ENCODE measurements around the gene ANXA4.
A peak's percentile ranks its signal among the peaks of the same experiment; 100 is the strongest.
"Not testable (repeated sequence)": the region's sequence is repeated elsewhere in the genome, so short reads cannot be mapped to it uniquely, and the experiment has no call there.

Gene ANXA4

GRCh38 chr2:69798909-69799526, 57.1 kb downstream of the ANXA4 start:
- FAIRE-seq (peak; percentile 89), DNase-seq (ENCODE audit: insufficient read length, low spot score) (no peak)

DNA sequence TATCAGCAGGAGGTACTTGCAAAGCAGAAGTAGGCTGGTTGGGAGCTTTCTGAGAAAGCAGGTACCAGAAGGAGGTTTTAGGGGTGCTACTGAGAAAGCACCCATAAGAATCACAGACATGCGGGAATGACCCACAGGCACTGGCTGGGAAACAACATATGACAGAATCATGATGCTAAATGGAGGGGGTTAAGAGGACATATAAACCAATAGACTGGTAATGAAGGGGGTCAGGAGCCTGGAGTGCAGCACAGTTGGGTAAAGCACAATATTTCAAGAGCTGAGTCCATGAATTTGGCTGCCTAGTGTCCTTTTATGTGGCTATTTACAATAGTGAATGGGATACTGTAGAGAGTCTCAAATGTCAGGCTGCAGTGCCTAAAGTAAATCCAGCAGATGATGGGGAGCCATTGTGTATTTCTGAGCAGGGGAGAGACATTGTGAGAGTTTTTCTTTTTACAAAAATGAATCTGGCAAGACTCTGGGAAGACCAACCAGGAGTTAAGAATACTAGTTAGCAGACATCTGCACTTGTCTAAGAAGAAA, 59.9 kb downstream of the ANXA4 start:
- no peak for DNase-seq (ENCODE audit: insufficient read length, low spot score)
- FAIRE-seq = peak; percentile 33

DNA sequence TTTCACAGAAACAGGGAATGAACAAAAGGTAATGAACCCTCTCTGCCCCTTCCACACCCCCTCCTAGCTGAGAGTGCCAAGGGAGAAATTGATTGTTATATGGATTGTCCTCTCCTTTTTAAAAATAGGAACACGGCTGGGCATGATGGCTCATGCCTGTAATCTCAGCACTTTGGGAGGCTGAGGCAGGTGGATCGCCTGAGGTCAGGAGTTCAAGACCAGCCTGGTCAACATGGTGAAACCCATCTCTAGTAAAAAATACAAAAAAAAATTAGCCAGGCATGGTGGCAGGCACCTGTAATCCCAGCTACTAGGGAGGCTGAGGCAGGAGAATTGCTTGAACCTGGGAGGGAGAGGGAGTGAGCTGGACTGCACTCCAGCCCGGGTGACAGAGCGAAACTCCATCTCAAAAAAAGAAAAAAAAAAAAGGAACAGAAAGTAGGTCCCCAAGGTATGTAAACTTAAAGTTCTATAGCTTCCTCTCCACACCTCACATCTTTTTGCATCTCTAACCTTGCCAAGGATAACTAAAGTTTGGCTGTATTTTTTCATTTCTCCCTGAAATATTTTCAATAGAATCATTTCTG, 60.9 kb downstream of the ANXA4 start:
- not testable (repeated sequence) for DNase-seq (ENCODE audit: insufficient read length, low spot score); FAIRE-seq

DNA sequence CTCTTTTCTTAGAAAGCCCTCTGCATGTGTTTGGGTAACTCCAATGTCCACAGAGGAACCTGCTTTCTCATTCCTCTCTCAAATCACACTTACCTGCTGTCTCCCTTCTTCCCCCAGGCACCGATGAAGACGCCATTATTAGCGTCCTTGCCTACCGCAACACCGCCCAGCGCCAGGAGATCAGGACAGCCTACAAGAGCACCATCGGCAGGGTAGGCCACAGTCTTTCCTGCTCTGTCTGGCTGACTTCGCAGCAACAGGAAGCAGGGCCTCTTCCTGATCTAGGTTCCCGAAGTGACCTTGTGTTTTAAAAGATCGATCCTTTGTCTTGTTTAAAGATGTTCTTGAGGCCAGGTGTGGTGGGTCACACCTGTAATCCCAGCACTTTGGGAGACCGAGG, 62.5 kb downstream of the ANXA4 start:
- no peak for DNase-seq (ENCODE audit: insufficient read length, low spot score)
- FAIRE-seq = no peak

GRCh38 chr2:69805887-69806286, 64.0 kb downstream of the ANXA4 start:
- FAIRE-seq (no peak), DNase-seq (ENCODE audit: insufficient read length, low spot score) (no peak)

GRCh38 chr2:69807821-69808540, 66.0 kb downstream of the ANXA4 start:
- no peak for FAIRE-seq
- no peak for DNase-seq (ENCODE audit: insufficient read length, low spot score)

GRCh38 chr2:69810550-69810949, 68.6 kb downstream of the ANXA4 start:
- no peak for DNase-seq (ENCODE audit: insufficient read length, low spot score)
- no peak for FAIRE-seq

DNA sequence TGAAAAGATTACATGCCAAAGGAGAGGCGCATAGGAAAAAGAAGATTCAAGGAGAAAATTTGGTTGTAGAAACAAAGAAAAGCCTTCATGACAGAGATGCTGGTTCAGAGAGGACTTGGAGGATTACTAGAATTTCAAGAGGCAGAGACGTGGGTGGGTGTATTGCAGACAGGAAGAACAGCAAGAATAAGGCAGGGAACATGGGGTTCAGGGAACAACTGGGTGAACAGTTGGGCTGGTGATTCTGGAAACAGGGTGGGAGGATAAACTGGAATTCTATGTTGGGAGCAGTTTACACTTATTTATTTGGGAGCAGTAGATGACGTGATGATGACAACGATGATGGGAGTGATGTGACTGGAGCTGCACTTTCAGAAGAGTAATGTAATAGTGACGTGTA, 69.1 kb downstream of the ANXA4 start:
- DNase-seq (ENCODE audit: insufficient read length, low spot score) (no peak), FAIRE-seq (no peak)

- no peak for FAIRE-seq
- DNase-seq (ENCODE audit: insufficient read length, low spot score) = no peak
These were observed 69.7 kb downstream of the ANXA4 start for GRCh38 chr2:69811591-69811990.

DNA sequence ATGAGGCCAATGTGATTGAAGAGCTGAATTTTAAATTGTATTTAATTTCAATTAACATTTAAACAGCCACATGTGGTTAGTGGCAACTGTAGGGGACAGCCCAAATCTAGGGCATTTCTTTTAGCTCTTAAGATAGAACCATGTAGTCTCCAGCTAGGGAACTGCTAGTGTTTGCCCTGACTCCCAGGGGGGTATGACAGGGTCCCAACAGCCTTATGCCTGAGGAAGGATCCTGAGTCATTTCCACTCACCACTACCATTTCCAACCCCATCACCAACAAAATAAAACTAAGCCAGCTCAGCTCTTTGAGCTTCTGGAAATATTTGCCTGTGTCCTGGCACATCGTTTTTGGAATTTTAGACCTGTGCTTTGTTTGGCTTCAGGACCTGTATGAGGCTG, 73.8 kb downstream of the ANXA4 start:
- DNase-seq (ENCODE audit: insufficient read length, low spot score) (no peak), FAIRE-seq (no peak)

DNA sequence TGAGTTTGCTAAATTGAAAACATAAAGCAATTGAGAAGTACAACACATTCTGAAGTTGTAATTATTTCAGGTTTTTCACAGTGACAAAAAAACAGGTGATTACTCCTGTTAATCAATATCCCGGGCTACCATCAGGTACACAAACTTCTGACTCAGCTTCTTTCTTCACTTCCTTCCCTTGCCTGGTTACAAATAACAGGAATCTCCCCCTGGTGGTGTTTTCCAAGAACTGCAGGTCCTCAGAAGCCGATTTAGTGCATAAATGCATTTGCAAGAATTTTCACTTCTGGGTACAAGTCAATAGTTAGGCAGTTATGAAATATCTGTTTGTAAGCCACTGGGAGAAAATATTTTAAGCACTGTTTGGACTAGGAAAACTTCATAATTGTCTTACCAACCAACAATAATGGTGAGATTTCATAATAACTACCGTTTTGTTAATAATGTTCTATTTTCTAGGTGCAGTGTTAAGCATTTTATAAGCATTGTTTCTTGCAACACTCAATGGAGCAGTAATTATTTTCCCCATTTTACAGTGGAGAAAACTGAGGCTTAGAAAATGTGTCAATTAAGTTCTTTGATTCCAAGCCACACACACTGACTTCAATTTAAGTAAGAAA, 75.1 kb downstream of the ANXA4 start:
- FAIRE-seq (peak; percentile 98), DNase-seq (ENCODE audit: insufficient read length, low spot score) (no peak)

- DNase-seq (ENCODE audit: insufficient read length, low spot score) = no peak
- peak; percentile 60 for FAIRE-seq
These were observed 76.0 kb downstream of the ANXA4 start for GRCh38 chr2:69817729-69818501.

GRCh38 chr2:69827796-69828540, 86.0 kb downstream of the ANXA4 start:
- DNase-seq (ENCODE audit: insufficient read length, low spot score) (no peak), FAIRE-seq (no peak)

DNA sequence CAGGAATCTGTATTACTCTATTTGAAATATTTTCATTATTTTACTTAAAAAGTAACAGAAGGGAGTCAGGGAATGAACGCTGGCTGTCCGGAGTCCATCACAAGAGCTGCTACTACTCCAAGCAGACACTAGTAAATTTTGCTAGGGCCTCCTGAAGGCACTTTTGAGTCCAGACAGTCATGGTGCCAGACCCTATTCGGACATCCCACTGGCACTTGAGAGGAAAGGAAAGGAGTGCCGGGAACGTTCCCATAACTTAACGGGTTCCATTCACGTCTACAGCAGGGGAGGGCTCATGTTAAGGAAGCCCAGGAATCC, 87.0 kb downstream of the ANXA4 start:
- no peak for FAIRE-seq
- DNase-seq (ENCODE audit: insufficient read length, low spot score) = no peak

DNA sequence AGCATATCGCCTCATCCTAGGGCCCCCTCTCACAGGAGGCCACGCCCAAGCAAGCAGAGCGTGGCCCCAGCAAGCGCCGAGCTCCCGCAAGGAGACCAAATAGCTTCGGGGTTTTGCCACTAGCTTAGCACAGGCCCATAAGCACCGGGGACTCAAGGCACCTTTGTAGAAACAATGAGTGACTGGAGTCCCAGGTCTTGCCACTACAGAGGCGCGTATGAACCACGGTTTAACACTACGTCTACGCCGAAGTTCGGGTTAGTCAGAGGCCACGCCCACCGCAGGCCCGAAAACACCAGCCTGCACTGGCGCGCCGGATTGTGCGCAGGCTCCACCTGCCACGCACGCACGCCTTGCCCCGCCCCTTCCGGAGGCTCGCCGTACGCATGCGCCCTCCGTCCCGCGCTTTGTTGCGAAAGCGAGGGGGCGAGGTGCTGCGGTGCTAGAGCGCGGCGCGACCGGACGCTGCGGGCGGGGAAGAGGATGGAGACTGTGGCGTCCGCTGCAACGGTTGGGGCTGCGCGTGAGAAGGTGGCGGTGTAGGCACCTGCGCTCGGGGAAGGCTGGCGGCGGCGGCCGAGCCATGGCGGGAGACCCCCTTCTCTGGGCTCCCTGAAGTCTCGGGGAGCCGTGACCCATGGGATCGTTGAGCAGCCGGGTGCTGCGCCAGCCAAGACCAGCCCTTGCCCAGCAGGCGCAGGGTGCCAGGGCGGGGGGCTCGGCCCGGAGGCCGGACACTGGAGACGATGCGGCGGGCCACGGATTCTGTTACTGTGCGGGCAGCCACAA, 87.5 kb downstream of the ANXA4 start, which contains the start of gene GMCL1:
Gene GMCL1, plus strand, starts transcription at position 405 of the 789 bp plus-strand sequence. Its CDS starts 233 bp downstream, at position 638.
- peak; percentile 72 for DNase-seq (ENCODE audit: insufficient read length, low spot score)
- peak; percentile 90 for FAIRE-seq

DNA sequence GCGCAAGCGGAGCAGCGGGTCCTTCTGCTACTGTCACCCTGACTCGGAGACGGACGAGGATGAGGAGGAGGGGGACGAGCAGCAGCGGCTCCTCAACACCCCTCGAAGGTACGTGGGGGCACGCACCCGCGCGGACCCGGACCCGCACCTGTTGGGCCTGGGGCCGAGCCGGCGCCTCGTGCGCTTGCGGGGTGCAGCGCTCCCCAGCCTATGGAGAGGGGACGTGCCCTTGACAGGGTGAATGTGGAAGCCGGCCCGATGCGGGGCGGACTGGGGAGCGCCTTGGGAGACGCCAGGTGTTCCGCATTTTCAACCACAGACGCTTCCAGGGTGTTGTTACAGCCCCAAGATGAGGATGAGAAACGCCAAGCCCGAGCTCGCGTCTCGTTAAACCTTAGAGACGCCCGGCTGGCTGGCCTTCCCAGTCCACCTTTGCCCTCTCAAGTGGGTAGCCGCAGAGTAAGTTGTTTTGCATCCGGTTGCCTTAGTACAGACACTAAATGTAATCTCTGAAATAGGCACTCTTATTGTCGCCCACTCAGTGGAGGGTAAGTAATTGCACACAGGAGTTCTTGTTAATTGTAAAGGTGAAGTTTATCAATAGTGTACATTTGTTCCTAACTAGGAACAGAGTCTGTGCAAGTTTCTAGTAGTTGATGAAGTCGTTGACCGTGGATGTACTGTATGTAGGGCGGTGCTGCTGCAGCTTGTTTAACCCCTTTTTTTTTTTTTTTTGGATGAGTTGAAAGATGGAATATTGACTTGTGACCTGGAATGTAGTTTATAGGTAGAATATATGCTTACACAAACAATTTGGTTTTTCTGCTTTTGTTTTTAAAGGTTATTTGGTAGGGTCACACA, 88.3 kb downstream of the ANXA4 start:
- DNase-seq (ENCODE audit: insufficient read length, low spot score) = peak; percentile 15
- peak; percentile 63 for FAIRE-seq

GRCh38 chr2:69830906-69831241, 88.9 kb downstream of the ANXA4 start:
- not testable (repeated sequence) for FAIRE-seq; DNase-seq (ENCODE audit: insufficient read length, low spot score)

DNA sequence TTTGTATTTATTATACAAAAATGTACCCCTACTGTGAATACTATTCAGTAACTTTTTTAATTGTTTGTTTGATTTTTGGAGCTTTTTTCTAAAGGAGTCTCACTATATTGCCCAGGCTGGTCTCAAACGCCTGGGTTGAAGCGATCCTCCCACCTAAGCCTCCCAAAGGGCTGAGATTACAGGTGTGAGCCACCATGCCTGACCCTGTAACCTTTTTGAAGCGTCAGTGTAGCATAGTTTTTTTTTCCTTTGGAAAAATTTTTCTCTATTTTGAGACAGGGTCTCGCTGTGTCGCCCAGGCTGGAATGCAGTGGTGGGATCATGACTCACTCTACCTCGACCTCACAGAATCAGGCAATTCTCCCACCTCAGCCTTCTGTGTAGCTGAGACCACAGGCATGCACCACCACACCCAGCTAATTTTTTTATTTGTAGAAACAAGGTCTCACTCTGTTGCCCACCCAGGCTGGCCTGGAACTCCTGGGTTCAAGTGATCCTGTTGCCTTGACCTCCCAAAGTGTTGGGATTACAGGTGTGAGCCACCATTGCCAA, 89.5 kb downstream of the ANXA4 start:
- no peak for FAIRE-seq

More for the DNA sequence above, 89.5 kb downstream of the ANXA4 start:
- DNase-seq (ENCODE audit: insufficient read length, low spot score) = no peak

Measured in GM19239 (cell line).